GM21737 (cell line): ENCODE results near the gene CST5.
"Not testable (repeated sequence)": the region's sequence is repeated elsewhere in the genome, so short reads cannot be mapped to it uniquely, and the experiment has no call there.

ENCODE experiments used
- ATAC-seq: cut with Tn5 transposase; IDR thresholded peaks from one replicate; pipeline ENCODE4 v1.9.1; 2021; ENCODE audit warnings: mild to moderate bottlenecking, moderate library complexity; ENCODE audit not compliant: unreplicated experiment

Gene CST5

DNA sequence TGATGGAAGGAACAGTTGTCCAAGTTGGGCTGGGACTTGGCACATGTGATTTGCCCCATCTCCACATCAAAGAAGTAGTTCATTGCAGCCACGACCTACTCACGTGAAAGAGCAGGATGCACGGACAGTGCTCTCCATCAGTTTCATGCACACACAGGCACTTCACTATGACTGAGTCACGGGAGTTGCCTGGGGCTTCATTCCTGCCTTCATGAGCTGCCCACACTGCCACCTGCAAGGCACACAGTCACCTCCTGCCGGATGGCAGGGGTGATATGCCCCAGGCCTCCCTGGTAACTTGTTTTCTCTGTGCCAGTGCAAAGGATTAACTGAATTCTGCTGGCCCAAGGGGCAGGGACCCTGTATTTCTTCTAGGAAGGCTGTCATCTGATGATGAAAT is 22.8 kb downstream of the CST5 start:
- ATAC-seq = no peak

GRCh38 chr20:23856226-23856625 is 23.3 kb downstream of the CST5 start:
- no peak for ATAC-seq

DNA sequence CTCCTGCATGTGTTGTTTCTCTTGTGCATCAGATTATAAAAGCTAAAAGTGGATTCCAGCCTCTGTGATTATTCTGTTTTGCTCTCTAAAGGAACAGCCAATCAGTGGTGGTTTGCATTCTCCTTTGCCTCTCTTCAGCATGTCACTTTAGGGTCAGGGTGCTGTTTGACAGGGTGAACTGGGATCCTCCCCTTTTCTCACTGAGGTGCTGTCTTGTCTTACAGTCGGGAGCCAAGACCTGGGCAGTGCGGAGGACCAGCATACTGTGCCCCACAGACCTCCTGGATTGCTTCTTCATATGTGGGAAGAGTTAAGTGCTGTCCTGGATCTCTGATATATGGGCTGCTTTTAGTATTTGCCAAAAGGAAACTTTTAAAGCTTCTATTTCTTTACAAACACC is 37.9 kb downstream of the CST5 start:
- ATAC-seq = no peak

GRCh38 chr20:23835716-23836115 is 43.8 kb downstream of the CST5 start:
- ATAC-seq = no peak

- ATAC-seq = no peak
Measured at GRCh38 chr20:23832775-23833513, 46.6 kb downstream of the CST5 start.

- ATAC-seq = not testable (repeated sequence)
Measured at GRCh38 chr20:23831961-23832360, 47.6 kb downstream of the CST5 start.

DNA sequence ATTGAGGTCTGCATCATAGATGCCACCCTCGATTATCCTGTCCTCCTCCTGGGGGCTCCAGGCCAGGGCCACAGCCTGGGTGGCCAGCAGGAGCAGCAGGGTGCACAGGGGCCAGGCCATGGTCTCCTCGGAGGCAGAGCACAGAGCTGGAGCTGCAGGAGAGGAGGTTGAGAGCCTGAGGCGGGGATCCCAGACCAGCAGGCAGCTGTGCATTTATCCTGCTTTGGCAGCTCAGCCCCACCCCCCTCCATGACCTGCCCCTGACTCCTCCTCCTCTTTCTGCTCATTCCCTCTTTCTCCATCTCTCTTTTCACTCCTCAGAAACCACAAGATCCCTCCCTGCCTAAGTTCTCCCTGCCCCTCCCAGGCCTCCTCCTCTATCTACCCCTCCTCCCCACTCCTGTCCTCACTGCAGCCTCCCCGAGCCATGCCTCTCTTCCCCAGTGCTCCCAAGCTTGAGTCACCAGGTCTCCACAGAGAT is 53.0 kb downstream of the CST5 start, which contains the start of gene CST2:
Gene CST2 (minus strand): TSS at position 189 of the 481 bp plus-strand sequence. CDS start 69 bp downstream, at position 120.
- no peak for ATAC-seq
